ENCODE measurements around the gene NFASC.

NFASC gene

GRCh38 chr1:205013683-205014367, 143.2 kb downstream of the NFASC start:
- no peak for TF ChIP-seq FOXP2 (optimal IDR thresholded peaks at IDR 0.05; ENCODE audit: borderline replicate concordance, extremely low read depth, extremely low read length, insufficient read depth)
- no peak for TF ChIP-seq SIN3A (IDR thresholded peaks at IDR 0.05; ENCODE audit: borderline replicate concordance, insufficient read depth, low read length)
- TF ChIP-seq TAF1 (IDR thresholded peaks at IDR 0.05; ENCODE audit: borderline replicate concordance, insufficient read depth, low read length), result no peak
- TF ChIP-seq, protein P1, sequence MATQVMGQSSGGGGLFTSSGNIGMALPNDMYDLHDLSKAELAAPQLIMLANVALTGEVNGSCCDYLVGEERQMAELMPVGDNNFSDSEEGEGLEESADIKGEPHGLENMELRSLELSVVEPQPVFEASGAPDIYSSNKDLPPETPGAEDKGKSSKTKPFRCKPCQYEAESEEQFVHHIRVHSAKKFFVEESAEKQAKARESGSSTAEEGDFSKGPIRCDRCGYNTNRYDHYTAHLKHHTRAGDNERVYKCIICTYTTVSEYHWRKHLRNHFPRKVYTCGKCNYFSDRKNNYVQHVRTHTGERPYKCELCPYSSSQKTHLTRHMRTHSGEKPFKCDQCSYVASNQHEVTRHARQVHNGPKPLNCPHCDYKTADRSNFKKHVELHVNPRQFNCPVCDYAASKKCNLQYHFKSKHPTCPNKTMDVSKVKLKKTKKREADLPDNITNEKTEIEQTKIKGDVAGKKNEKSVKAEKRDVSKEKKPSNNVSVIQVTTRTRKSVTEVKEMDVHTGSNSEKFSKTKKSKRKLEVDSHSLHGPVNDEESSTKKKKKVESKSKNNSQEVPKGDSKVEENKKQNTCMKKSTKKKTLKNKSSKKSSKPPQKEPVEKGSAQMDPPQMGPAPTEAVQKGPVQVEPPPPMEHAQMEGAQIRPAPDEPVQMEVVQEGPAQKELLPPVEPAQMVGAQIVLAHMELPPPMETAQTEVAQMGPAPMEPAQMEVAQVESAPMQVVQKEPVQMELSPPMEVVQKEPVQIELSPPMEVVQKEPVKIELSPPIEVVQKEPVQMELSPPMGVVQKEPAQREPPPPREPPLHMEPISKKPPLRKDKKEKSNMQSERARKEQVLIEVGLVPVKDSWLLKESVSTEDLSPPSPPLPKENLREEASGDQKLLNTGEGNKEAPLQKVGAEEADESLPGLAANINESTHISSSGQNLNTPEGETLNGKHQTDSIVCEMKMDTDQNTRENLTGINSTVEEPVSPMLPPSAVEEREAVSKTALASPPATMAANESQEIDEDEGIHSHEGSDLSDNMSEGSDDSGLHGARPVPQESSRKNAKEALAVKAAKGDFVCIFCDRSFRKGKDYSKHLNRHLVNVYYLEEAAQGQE (IDR thresholded peaks at IDR 0.05; ENCODE audit: insufficient read depth in 1 of 2, low read depth in 2 of 2, low read length in 2 of 2), result no peak
- TF ChIP-seq POLR2AphosphoS5 (IDR thresholded peaks at IDR 0.05; ENCODE audit: low read depth, low read length), result no peak

- TF ChIP-seq POLR2AphosphoS5 (IDR thresholded peaks at IDR 0.05; ENCODE audit: low read depth, low read length) (no peak), TAF1 (IDR thresholded peaks at IDR 0.05; ENCODE audit: borderline replicate concordance, insufficient read depth, low read length) (no peak), SIN3A (IDR thresholded peaks at IDR 0.05; ENCODE audit: borderline replicate concordance, insufficient read depth, low read length) (no peak), FOXP2 (optimal IDR thresholded peaks at IDR 0.05; ENCODE audit: borderline replicate concordance, extremely low read depth, extremely low read length, insufficient read depth) (no peak)
- TF ChIP-seq, protein P1 (IDR thresholded peaks at IDR 0.05; ENCODE audit: insufficient read depth in 1 of 2, low read depth in 2 of 2, low read length in 2 of 2), result no peak
Observed at GRCh38 chr1:205014783-205015182, 144.1 kb downstream of the NFASC start.

DNA sequence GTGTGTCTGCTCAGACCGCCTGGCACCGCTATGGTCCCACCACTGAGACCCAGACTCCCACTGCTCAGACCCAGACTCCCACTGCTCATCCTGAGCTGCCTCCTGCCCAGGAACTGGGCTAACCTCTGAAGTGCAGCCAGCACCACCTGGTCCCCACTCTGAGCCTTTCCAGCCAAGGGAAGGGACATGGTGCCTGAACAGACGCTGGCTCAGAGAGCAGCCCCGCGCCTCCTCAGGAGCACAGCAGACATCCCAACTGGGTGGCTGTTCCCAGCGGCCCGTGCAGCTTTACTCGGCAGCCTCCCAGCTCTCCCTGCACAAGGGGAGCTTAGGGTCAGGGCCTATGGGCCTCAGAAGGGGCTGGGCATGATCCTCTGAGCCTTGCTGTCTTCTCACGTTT, 144.6 kb downstream of the NFASC start:
- TF ChIP-seq TAF1 (IDR thresholded peaks at IDR 0.05; ENCODE audit: borderline replicate concordance, insufficient read depth, low read length) (no peak), SIN3A (IDR thresholded peaks at IDR 0.05; ENCODE audit: borderline replicate concordance, insufficient read depth, low read length) (no peak), POLR2AphosphoS5 (IDR thresholded peaks at IDR 0.05; ENCODE audit: low read depth, low read length) (no peak), FOXP2 (optimal IDR thresholded peaks at IDR 0.05; ENCODE audit: borderline replicate concordance, extremely low read depth, extremely low read length, insufficient read depth) (no peak)
- TF ChIP-seq, protein P1 (IDR thresholded peaks at IDR 0.05; ENCODE audit: insufficient read depth in 1 of 2, low read depth in 2 of 2, low read length in 2 of 2), result no peak

GRCh38 chr1:205016075-205016474, 145.4 kb downstream of the NFASC start:
- TF ChIP-seq, protein P1 (IDR thresholded peaks at IDR 0.05; ENCODE audit: insufficient read depth in 1 of 2, low read depth in 2 of 2, low read length in 2 of 2), result no peak
- no peak for TF ChIP-seq FOXP2 (optimal IDR thresholded peaks at IDR 0.05; ENCODE audit: borderline replicate concordance, extremely low read depth, extremely low read length, insufficient read depth)
- no peak for TF ChIP-seq SIN3A (IDR thresholded peaks at IDR 0.05; ENCODE audit: borderline replicate concordance, insufficient read depth, low read length)
- no peak for TF ChIP-seq TAF1 (IDR thresholded peaks at IDR 0.05; ENCODE audit: borderline replicate concordance, insufficient read depth, low read length)
- no peak for TF ChIP-seq POLR2AphosphoS5 (IDR thresholded peaks at IDR 0.05; ENCODE audit: low read depth, low read length)
